Spinal cord (tissue), 10 donors: ENCODE results near the gene FUBP1. TPM values are rescaled to one million over a fixed set of nuclear protein-coding genes. Genes with fewer than 3 reads are reported as not detected.

ENCODE experiments used
- DNase-seq, 6 donors: peaks; one replicate each; pipeline versions ENCODE4 v3.0.0 to v3.0.0-alpha.2; 2013 to 2015; ENCODE audit warnings: low spot score in 6 of 6, low read depth in 4 of 6
- H3K27ac ChIP-seq: one replicate; pipeline ENCODE4 v1.5.1; 2013; ENCODE audit warnings: low read depth, low read length, control low read depth
- H3K27me3 ChIP-seq: one replicate; pipeline ENCODE4 v1.6.1; 2013; ENCODE audit warnings: low read length; ENCODE audit not compliant: control insufficient read depth, insufficient read depth
- H3K36me3 ChIP-seq: one replicate; pipeline ENCODE4 v1.6.1; 2013; ENCODE audit warnings: low read length; ENCODE audit not compliant: control insufficient read depth, insufficient read depth
- H3K4me1 ChIP-seq: one replicate; pipeline ENCODE4 v1.6.1; 2013; ENCODE audit warnings: low read length; ENCODE audit not compliant: control insufficient read depth, insufficient read depth
- H3K4me3 ChIP-seq: one replicate; pipeline ENCODE4 v1.5.1; 2013; ENCODE audit warnings: low read depth, low read length, control low read depth
- H3K9me3 ChIP-seq: one replicate; pipeline ENCODE4 v1.6.1; 2013; ENCODE audit warnings: low read length; ENCODE audit not compliant: control insufficient read depth, insufficient read depth
- WGBS: methylation state at CpG from one replicate; pipeline ENCODE4 v1.1.5; 2013; ENCODE audit warnings: missing lambda C conversion rate; ENCODE audit not compliant: insufficient coverage; 5-methylcytosine and 5-hydroxymethylcytosine counted together
- polyA plus RNA-seq, 2 donors: library from polyadenylated mRNA; unstranded; fragments of 120-200 nt; gene quantifications; one replicate each; pipeline ENCODE4 v1.2.1, GENCODE V29; 2013; ENCODE audit not compliant: insufficient read length in 2 of 2
- total RNA-seq, 2 donors: library from RNA; depleted of rRNA in 1 of 2; stranded (reverse); fragments of 120-200 nt in 1 of 2; fragments of >200 nt in 1 of 2; gene quantifications; one replicate each; pipeline versions ENCODE4 v1.2.3 to v1.2.4, GENCODE V29; 2013 to 2014
- donor health status: healthy.

FUBP1 gene
- total and polyA plus RNA-seq, 4 donors: 163 to 246 (median 210) TPM

DNA sequence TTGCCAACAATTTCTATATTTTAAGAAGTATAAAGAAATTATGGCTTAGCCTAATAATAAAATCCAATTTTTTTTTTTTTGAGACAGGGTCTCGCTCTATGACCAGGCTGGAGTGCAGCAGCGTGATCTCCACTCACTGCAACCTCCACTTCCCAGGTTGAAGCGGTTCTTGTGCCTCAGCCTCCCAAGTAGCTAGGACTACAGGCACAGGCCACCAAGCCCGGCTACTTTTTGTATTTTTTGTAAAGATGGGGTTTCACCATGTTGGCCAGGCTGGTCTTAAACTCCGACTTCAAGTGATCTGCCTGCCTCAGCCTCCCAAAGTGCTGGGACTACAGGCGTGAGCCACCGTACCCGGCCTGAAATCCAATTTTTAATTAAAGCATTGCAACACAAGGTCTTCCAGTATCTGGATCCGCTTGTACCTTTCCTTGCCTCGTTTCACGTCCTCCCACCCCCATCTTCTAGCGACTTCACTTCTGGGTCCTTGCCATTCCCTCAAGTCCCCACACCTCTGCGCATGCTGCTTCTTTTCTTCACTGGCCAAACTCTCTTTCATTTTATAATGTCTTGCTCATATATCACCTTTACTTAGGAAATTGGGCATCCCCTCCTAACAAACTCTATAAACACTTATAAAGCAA lies 2.3 kb downstream of the FUBP1 start:
- no peaks in the 10 kb centered on the region for H3K9me3 ChIP-seq
- H3K27ac ChIP-seq: no peak overlapping the region
- no peak for DNase-seq
- 74% methylated on average over 9 of the region's 13 CpGs for WGBS
- peaks cover 3% of the 10 kb centered on the region for H3K36me3 ChIP-seq
- H3K4me1 ChIP-seq: peaks cover 21% of the 10 kb centered on the region
- H3K27me3 ChIP-seq: no peaks in the 10 kb centered on the region
- H3K4me3 ChIP-seq: no peak overlapping the region

DNA sequence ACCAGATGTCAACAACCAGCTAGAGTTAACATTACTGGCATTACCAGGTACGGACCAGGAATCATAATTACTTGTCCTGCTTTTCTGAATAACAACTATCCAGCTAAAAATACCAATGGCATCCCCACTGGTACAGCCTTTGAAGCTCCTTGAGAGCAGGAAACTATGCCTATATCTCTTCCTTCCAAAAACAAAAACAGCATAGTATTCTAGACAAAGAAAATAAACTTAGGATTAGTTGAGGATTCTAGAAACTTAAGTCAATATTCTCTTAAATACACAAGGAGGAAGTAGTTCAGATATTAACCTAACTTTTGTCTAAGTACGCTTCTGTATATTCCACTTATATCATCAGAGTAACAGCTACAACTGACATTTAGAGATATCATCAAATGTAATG lies 3.0 kb downstream of the FUBP1 start:
- DNase-seq: peak in 1 of 6 donors; percentile 15
- WGBS: 0% methylated on average over 1 of the region's 2 CpGs
- no peak overlapping the region for H3K27ac ChIP-seq
- no peaks in the 10 kb centered on the region for H3K27me3 ChIP-seq
- no peaks in the 10 kb centered on the region for H3K9me3 ChIP-seq
- no peak overlapping the region for H3K4me3 ChIP-seq
- peaks cover 3% of the 10 kb centered on the region for H3K36me3 ChIP-seq
- peaks cover 16% of the 10 kb centered on the region for H3K4me1 ChIP-seq

GRCh38 chr1:77975386-77975785 lies 3.5 kb downstream of the FUBP1 start:
- no peak overlapping the region for H3K4me3 ChIP-seq
- peaks cover 3% of the 10 kb centered on the region for H3K36me3 ChIP-seq
- no peaks in the 10 kb centered on the region for H3K9me3 ChIP-seq
- WGBS: no CpG with 5 or more reads among the region's 4 CpGs
- no peaks in the 10 kb centered on the region for H3K27me3 ChIP-seq
- H3K27ac ChIP-seq: no peak overlapping the region
- DNase-seq: peak in 1 of 6 donors; percentile 17
- peaks cover 16% of the 10 kb centered on the region for H3K4me1 ChIP-seq

- H3K27ac ChIP-seq: no peak overlapping the region
- no peak for DNase-seq
- H3K9me3 ChIP-seq: no peaks in the 10 kb centered on the region
- peaks cover 9% of the 10 kb centered on the region for H3K4me1 ChIP-seq
- no peaks in the 10 kb centered on the region for H3K27me3 ChIP-seq
- 100% methylated on average over 1 of the region's 3 CpGs for WGBS
- H3K4me3 ChIP-seq: no peak overlapping the region
- H3K36me3 ChIP-seq: peaks cover 3% of the 10 kb centered on the region
Measured at GRCh38 chr1:77972080-77972479, 6.8 kb downstream of the FUBP1 start.

GRCh38 chr1:77970192-77970591 lies 8.7 kb downstream of the FUBP1 start:
- no peaks in the 10 kb centered on the region for H3K9me3 ChIP-seq
- no peak overlapping the region for H3K27ac ChIP-seq
- 80% methylated on average over 1 of the region's 1 CpG for WGBS
- H3K36me3 ChIP-seq: peaks cover 9% of the 10 kb centered on the region
- H3K4me3 ChIP-seq: no peak overlapping the region
- H3K27me3 ChIP-seq: no peaks in the 10 kb centered on the region
- no peak for DNase-seq
- no peaks in the 10 kb centered on the region for H3K4me1 ChIP-seq

GRCh38 chr1:77966291-77966690 lies 12.6 kb downstream of the FUBP1 start:
- WGBS: 94% methylated on average over 2 of the region's 3 CpGs
- Histone ChIP-seq H3K27ac (no peak overlapping the region), H3K36me3 (peaks cover 11% of the 10 kb centered on the region), H3K4me1 (no peaks in the 10 kb centered on the region), H3K27me3 (no peaks in the 10 kb centered on the region), H3K9me3 (no peaks in the 10 kb centered on the region), H3K4me3 (no peak overlapping the region)
- DNase-seq: no peak

DNA sequence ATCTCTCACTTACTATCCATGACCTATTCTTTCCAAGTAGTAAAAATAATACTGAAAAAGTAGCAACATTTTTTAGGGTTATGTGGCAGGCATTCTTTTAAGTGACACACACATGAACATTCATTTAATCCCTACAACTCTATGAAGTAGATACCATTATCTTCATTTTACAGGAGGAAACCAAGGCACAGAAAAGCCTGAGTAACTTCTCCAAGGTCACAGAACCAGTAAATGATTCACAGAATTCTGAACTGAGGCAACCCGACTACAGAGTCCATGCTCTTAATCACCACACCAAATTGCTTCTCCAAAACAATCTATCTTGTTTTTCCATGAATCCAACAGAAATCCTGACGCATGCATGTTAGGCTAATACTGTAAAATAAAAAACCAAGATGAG lies 17.5 kb downstream of the FUBP1 start:
- Histone ChIP-seq H3K27me3 (no peaks in the 10 kb centered on the region), H3K9me3 (no peaks in the 10 kb centered on the region), H3K36me3 (peaks cover 28% of the 10 kb centered on the region), H3K27ac (no peak overlapping the region), H3K4me1 (no peaks in the 10 kb centered on the region), H3K4me3 (no peak overlapping the region)
- DNase-seq: no peak
- 86% methylated on average over 1 of the region's 2 CpGs for WGBS

DNA sequence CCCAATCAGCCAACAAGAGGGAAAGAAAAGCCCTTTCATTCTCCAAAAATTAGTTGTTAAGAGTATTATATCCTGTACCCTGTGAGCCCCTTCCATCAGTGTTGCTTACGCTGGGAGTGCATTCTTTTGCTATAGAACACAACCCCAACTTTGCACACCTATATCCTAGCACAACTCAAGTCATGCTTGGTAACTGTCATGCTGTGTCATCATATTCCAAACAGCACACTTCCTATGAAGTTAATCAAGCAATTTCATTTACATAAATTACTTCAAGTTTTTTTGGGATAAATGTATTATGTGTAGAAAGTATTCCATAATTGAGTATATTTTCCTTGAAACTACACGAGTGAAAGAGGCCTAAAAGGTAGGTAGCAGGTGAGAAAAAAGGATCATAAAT lies 20.0 kb downstream of the FUBP1 start:
- H3K4me3 ChIP-seq: no peak overlapping the region
- H3K4me1 ChIP-seq: no peaks in the 10 kb centered on the region
- peaks cover 23% of the 10 kb centered on the region for H3K36me3 ChIP-seq
- H3K27ac ChIP-seq: no peak overlapping the region
- no peaks in the 10 kb centered on the region for H3K9me3 ChIP-seq
- H3K27me3 ChIP-seq: no peaks in the 10 kb centered on the region
- DNase-seq: no peak
- WGBS: no CpG with 5 or more reads among the region's 2 CpGs

- no peak for DNase-seq
- no peak overlapping the region for H3K27ac ChIP-seq
- H3K4me3 ChIP-seq: no peak overlapping the region
- H3K9me3 ChIP-seq: no peaks in the 10 kb centered on the region
- H3K36me3 ChIP-seq: peaks cover 23% of the 10 kb centered on the region
- no peaks in the 10 kb centered on the region for H3K27me3 ChIP-seq
- no peaks in the 10 kb centered on the region for H3K4me1 ChIP-seq
Measured at GRCh38 chr1:77958391-77958790, 20.5 kb downstream of the FUBP1 start.

GRCh38 chr1:77956464-77956863 lies 22.4 kb downstream of the FUBP1 start:
- Histone ChIP-seq H3K36me3 (peaks cover 30% of the 10 kb centered on the region), H3K27me3 (no peaks in the 10 kb centered on the region), H3K4me1 (no peaks in the 10 kb centered on the region), H3K27ac (no peak overlapping the region), H3K4me3 (no peak overlapping the region), H3K9me3 (no peaks in the 10 kb centered on the region)
- no CpG with 5 or more reads among the region's 3 CpGs for WGBS
- DNase-seq: no peak
